OCI-LY1 (cell line): Measurements from ENCODE around the gene KCNK5.

Experiments used
- H2AFZ ChIP-seq: fragments of 200-600 bp; sonication (generic), shearing (Covaris generic); 2 replicates; pipeline ENCODE4 v1.6.0; 2014; ENCODE audit warnings: antibody characterized with exemption, mild to moderate bottlenecking, low read length
- H3F3A ChIP-seq: fragments of 200-600 bp; sonication (generic), shearing (Covaris generic); 2 replicates; pipeline ENCODE4 v1.6.0; 2014; ENCODE audit warnings: mild to moderate bottlenecking, antibody characterized with exemption, low read length, moderate library complexity; ENCODE audit not compliant: insufficient read depth
- H3K27ac ChIP-seq: fragments of 200-600 bp; sonication (generic); 2 replicates; pipeline ENCODE4 v1.5.1; 2014; ENCODE audit warnings: low read length, mixed run types, mild to moderate bottlenecking, low read depth; ENCODE audit not compliant: poor library complexity, severe bottlenecking
- H3K27me3 ChIP-seq: fragments of 200-600 bp; sonication (generic); 2 replicates; pipeline ENCODE4 v1.6.0; 2014; ENCODE audit warnings: antibody characterized with exemption, mild to moderate bottlenecking, low read length, moderate library complexity; ENCODE audit not compliant: insufficient read depth
- H3K36me3 ChIP-seq: fragments of 200-600 bp; sonication (generic); 2 replicates; pipeline ENCODE4 v1.6.1; 2014; ENCODE audit warnings: mild to moderate bottlenecking, antibody characterized with exemption, low read length, moderate library complexity, mixed read lengths; ENCODE audit not compliant: insufficient read depth
- H3K4me1 ChIP-seq: fragments of 200-600 bp; sonication (generic); 2 replicates; pipeline ENCODE4 v1.5.1; 2014; ENCODE audit warnings: mild to moderate bottlenecking, low read length, moderate library complexity; ENCODE audit not compliant: insufficient read depth, severe bottlenecking
- H3K4me2 ChIP-seq: fragments of 200-600 bp; sonication (generic), shearing (Covaris generic); 2 replicates; pipeline ENCODE4 v1.6.1; 2014; ENCODE audit warnings: low read length
- H3K4me3 ChIP-seq: fragments of 200-600 bp; sonication (generic); 2 replicates; pipeline ENCODE4 v1.5.1; 2014; ENCODE audit warnings: low read length, low read depth, mild to moderate bottlenecking, mixed read lengths; ENCODE audit not compliant: poor library complexity, severe bottlenecking
- H3K79me2 ChIP-seq: fragments of 200-600 bp; shearing (Covaris generic); 2 replicates; pipeline ENCODE4 v1.6.1; 2016; ENCODE audit warnings: mixed run types, low read length, mixed read lengths; ENCODE audit not compliant: insufficient read depth
- H3K9ac ChIP-seq: fragments of 200-600 bp; sonication (generic), shearing (Covaris generic); 2 replicates; pipeline ENCODE4 v1.6.1; 2014; ENCODE audit warnings: mild to moderate bottlenecking, low read length, mixed read lengths
- H3K9me2 ChIP-seq: fragments of 200-600 bp; sonication (generic), shearing (Covaris generic); 2 replicates; pipeline ENCODE4 v1.6.1; 2014; ENCODE audit warnings: low read depth, mild to moderate bottlenecking, low read length, mixed read lengths
- H3K9me3 ChIP-seq: fragments of 200-600 bp; shearing (Covaris generic); 2 replicates; pipeline ENCODE4 v1.6.1; 2014; ENCODE audit warnings: low read length, mixed read lengths
- H4K20me1 ChIP-seq: fragments of 200-600 bp; sonication (generic), shearing (Covaris generic); 2 replicates; pipeline ENCODE4 v1.6.0; 2016; ENCODE audit warnings: mild to moderate bottlenecking, low read length; ENCODE audit not compliant: insufficient read depth
- EZH2 ChIP-seq: fragments of 200-600 bp; sonication (generic), shearing (Covaris generic); IDR thresholded peaks from 2 replicates; pipeline ENCODE4 v1.8.0; 2017; ENCODE audit warnings: borderline replicate concordance, mixed run types, mild to moderate bottlenecking, antibody characterized with exemption, low read length, moderate library complexity, mixed read lengths
- TF ChIP-seq, protein P1 (sequence below): fragments of 200-600 bp; sonication (generic), shearing (Covaris generic); IDR thresholded peaks from 2 replicates; pipeline ENCODE4 v1.5.1; 2017; ENCODE audit warnings: mild to moderate bottlenecking, antibody characterized with exemption, low read length, moderate library complexity, mixed read lengths

The KCNK5 gene

GRCh38 chr6:39213195-39213920, 15.9 kb downstream of the KCNK5 start:
- no peak for TF ChIP-seq EZH2
- TF ChIP-seq, protein P1, sequence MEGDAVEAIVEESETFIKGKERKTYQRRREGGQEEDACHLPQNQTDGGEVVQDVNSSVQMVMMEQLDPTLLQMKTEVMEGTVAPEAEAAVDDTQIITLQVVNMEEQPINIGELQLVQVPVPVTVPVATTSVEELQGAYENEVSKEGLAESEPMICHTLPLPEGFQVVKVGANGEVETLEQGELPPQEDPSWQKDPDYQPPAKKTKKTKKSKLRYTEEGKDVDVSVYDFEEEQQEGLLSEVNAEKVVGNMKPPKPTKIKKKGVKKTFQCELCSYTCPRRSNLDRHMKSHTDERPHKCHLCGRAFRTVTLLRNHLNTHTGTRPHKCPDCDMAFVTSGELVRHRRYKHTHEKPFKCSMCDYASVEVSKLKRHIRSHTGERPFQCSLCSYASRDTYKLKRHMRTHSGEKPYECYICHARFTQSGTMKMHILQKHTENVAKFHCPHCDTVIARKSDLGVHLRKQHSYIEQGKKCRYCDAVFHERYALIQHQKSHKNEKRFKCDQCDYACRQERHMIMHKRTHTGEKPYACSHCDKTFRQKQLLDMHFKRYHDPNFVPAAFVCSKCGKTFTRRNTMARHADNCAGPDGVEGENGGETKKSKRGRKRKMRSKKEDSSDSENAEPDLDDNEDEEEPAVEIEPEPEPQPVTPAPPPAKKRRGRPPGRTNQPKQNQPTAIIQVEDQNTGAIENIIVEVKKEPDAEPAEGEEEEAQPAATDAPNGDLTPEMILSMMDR = no peak
- Histone ChIP-seq H3K4me2 (no peak overlapping the region), H3F3A (no peaks in the 10 kb centered on the region), H3K36me3 (no peaks in the 10 kb centered on the region), H3K9me2 (no peaks in the 10 kb centered on the region), H3K4me1 (no peaks in the 10 kb centered on the region), H3K9ac (no peak overlapping the region), H3K79me2 (no peaks in the 10 kb centered on the region), H3K9me3 (no peaks in the 10 kb centered on the region), H3K4me3 (no peak overlapping the region), H4K20me1 (no peaks in the 10 kb centered on the region), H3K27me3 (no peaks in the 10 kb centered on the region), H3K27ac (no peak overlapping the region), H2AFZ (no peak overlapping the region)

GRCh38 chr6:39211183-39211582, 18.1 kb downstream of the KCNK5 start:
- Histone ChIP-seq H3K4me1 (no peaks in the 10 kb centered on the region), H3K27ac (no peak overlapping the region), H3K9me2 (no peaks in the 10 kb centered on the region), H3K4me3 (no peak overlapping the region), H3K9ac (no peak overlapping the region), H3K9me3 (no peaks in the 10 kb centered on the region), H3K79me2 (no peaks in the 10 kb centered on the region), H3F3A (no peaks in the 10 kb centered on the region), H4K20me1 (no peaks in the 10 kb centered on the region), H3K4me2 (no peak overlapping the region), H3K36me3 (no peaks in the 10 kb centered on the region), H2AFZ (no peak overlapping the region), H3K27me3 (no peaks in the 10 kb centered on the region)
- TF ChIP-seq EZH2 = no peak
- TF ChIP-seq, protein P1 = no peak

GRCh38 chr6:39210450-39210849, 18.8 kb downstream of the KCNK5 start:
- H2AFZ ChIP-seq = no peak overlapping the region
- H3K4me2 ChIP-seq = no peak overlapping the region
- H3K9me3 ChIP-seq = no peaks in the 10 kb centered on the region
- no peaks in the 10 kb centered on the region for H3K4me1 ChIP-seq
- H3F3A ChIP-seq = no peaks in the 10 kb centered on the region
- H3K9me2 ChIP-seq = no peaks in the 10 kb centered on the region
- no peaks in the 10 kb centered on the region for H3K36me3 ChIP-seq
- H3K4me3 ChIP-seq = no peak overlapping the region
- no peaks in the 10 kb centered on the region for H3K27me3 ChIP-seq
- no peak overlapping the region for H3K9ac ChIP-seq
- no peaks in the 10 kb centered on the region for H3K79me2 ChIP-seq
- no peaks in the 10 kb centered on the region for H4K20me1 ChIP-seq
- H3K27ac ChIP-seq = no peak overlapping the region
- TF ChIP-seq, protein P1 = no peak
- TF ChIP-seq EZH2 = no peak
